Measurements from ENCODE around the gene STON2. TPM values are rescaled to one million over a fixed set of nuclear protein-coding genes. Genes with fewer than 3 reads are reported as not detected.

The STON2 gene
- total RNA-seq, 1 experiment from 2014 or later = 0.36 TPM

DNA sequence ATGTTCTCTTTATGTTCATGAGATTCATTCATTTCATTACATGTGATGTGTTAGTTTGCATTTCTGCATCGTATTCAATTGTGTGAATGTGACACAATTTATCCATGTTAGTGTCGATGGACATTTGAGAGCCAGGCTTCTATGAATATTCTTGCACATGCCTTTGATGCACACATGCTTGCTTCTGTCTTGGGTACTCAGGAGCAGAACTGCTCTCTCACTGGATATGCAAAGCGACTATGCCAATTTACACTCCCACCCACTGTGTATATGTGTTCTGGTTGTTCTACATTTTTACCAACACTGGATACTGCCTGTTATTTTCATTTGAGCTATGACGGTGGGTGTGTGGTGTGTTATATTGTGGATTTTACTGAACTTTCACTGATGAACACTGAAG, 95.1 kb downstream of the STON2 start:
- in situ Hi-C loops (cut with HindIII; ENCODE audit: low pct_unique_long_range_greater_than_20kb, low sequenced_read_pairs) (no loop called here), intact Hi-C loops (cut with micrococcal nuclease; ENCODE audit: unreplicated experiment) (no loop called here)
- Histone ChIP-seq H3K36me3 (ENCODE audit: control insufficient read depth, insufficient read depth, low read length) (no peaks in the 10 kb centered on the region), H3K9me3 (ENCODE audit: control insufficient read depth, insufficient read depth, low read depth, low read length) (no peaks in the 10 kb centered on the region), H3K4me3 (ENCODE audit: low read depth in 2 of 2, low read length in 2 of 2) (no peak overlapping the region), H3K4me1 (ENCODE audit: control insufficient read depth, insufficient read depth, low read length) (no peaks in the 10 kb centered on the region), H3K27ac (ENCODE audit: low read length) (no peak overlapping the region), H3K27me3 (ENCODE audit: control insufficient read depth, insufficient read depth, low read length) (no peaks in the 10 kb centered on the region)
- DNase-seq (ENCODE audit: low read depth, low spot score) = no peak
- ChIA-PET POLR2A (no interaction called here), CTCF (no interaction called here)
- TF ChIP-seq, protein P1, sequence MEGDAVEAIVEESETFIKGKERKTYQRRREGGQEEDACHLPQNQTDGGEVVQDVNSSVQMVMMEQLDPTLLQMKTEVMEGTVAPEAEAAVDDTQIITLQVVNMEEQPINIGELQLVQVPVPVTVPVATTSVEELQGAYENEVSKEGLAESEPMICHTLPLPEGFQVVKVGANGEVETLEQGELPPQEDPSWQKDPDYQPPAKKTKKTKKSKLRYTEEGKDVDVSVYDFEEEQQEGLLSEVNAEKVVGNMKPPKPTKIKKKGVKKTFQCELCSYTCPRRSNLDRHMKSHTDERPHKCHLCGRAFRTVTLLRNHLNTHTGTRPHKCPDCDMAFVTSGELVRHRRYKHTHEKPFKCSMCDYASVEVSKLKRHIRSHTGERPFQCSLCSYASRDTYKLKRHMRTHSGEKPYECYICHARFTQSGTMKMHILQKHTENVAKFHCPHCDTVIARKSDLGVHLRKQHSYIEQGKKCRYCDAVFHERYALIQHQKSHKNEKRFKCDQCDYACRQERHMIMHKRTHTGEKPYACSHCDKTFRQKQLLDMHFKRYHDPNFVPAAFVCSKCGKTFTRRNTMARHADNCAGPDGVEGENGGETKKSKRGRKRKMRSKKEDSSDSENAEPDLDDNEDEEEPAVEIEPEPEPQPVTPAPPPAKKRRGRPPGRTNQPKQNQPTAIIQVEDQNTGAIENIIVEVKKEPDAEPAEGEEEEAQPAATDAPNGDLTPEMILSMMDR (IDR thresholded peaks at IDR 0.05) = no peak
- TF ChIP-seq, protein P2, sequence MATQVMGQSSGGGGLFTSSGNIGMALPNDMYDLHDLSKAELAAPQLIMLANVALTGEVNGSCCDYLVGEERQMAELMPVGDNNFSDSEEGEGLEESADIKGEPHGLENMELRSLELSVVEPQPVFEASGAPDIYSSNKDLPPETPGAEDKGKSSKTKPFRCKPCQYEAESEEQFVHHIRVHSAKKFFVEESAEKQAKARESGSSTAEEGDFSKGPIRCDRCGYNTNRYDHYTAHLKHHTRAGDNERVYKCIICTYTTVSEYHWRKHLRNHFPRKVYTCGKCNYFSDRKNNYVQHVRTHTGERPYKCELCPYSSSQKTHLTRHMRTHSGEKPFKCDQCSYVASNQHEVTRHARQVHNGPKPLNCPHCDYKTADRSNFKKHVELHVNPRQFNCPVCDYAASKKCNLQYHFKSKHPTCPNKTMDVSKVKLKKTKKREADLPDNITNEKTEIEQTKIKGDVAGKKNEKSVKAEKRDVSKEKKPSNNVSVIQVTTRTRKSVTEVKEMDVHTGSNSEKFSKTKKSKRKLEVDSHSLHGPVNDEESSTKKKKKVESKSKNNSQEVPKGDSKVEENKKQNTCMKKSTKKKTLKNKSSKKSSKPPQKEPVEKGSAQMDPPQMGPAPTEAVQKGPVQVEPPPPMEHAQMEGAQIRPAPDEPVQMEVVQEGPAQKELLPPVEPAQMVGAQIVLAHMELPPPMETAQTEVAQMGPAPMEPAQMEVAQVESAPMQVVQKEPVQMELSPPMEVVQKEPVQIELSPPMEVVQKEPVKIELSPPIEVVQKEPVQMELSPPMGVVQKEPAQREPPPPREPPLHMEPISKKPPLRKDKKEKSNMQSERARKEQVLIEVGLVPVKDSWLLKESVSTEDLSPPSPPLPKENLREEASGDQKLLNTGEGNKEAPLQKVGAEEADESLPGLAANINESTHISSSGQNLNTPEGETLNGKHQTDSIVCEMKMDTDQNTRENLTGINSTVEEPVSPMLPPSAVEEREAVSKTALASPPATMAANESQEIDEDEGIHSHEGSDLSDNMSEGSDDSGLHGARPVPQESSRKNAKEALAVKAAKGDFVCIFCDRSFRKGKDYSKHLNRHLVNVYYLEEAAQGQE (IDR thresholded peaks at IDR 0.05; ENCODE audit: insufficient read depth in 1 of 2, low read depth in 2 of 2, low read length in 1 of 2) = no peak
- TF ChIP-seq SIN3A (IDR thresholded peaks at IDR 0.05; ENCODE audit: borderline replicate concordance, insufficient read depth, low read depth, low read length) = no peak
- TF ChIP-seq TCF7L2 (IDR thresholded peaks at IDR 0.05; ENCODE audit: low read depth, low read length) = no peak
- no peak for TF ChIP-seq POLR2AphosphoS5 (IDR thresholded peaks at IDR 0.05; ENCODE audit: low read depth, low read length)
- BruUV-seq (replicated peaks) = no TSS peak
- no peak for ATAC-seq

DNA sequence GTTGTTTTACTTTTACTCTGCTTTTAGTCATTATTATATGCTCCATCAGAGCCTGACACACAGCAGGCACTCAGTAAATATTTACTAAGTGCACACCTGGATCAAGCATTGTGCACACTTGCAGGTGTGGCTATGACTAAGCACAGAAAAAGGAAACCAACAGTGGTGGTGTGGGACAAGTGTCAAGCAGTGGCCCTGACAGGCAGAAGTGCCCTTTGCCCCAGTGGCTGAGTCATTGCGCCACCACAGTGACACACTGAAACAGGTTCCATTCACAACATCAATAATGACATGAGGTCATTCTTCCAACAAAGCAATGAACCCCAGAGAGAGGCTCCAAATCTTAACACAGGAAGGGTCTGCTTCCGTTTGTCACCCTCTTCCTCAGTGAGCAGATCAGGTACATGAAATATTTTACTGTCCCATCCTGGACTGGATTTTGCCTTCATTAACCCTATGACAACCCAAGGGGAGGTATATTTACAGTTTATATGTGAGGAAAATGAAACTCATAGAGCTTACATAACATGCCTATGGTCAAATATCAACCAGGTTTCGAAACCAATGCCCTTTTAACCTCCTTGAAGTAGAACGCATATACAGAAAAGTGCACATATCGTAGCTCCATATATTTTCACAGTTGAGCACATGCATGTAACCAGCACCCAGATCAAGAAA, 96.7 kb downstream of the STON2 start:
- BruUV-seq (replicated peaks) = no TSS peak

More for the DNA sequence above, 96.7 kb downstream of the STON2 start:
- ChIA-PET POLR2A (no interaction called here), CTCF (no interaction called here)
- TF ChIP-seq, protein P1 (IDR thresholded peaks at IDR 0.05) = no peak
- TF ChIP-seq POLR2AphosphoS5 (IDR thresholded peaks at IDR 0.05; ENCODE audit: low read depth, low read length) = no peak
- TF ChIP-seq, protein P2 (IDR thresholded peaks at IDR 0.05; ENCODE audit: insufficient read depth in 1 of 2, low read depth in 2 of 2, low read length in 1 of 2) = no peak
- TF ChIP-seq SIN3A (IDR thresholded peaks at IDR 0.05; ENCODE audit: borderline replicate concordance, insufficient read depth, low read depth, low read length) = no peak
- no peak for TF ChIP-seq TCF7L2 (IDR thresholded peaks at IDR 0.05; ENCODE audit: low read depth, low read length)
- Histone ChIP-seq H3K4me1 (ENCODE audit: control insufficient read depth, insufficient read depth, low read length) (no peaks in the 10 kb centered on the region), H3K36me3 (ENCODE audit: control insufficient read depth, insufficient read depth, low read length) (no peaks in the 10 kb centered on the region), H3K4me3 (ENCODE audit: low read depth in 2 of 2, low read length in 2 of 2) (no peak overlapping the region), H3K9me3 (ENCODE audit: control insufficient read depth, insufficient read depth, low read depth, low read length) (no peaks in the 10 kb centered on the region), H3K27me3 (ENCODE audit: control insufficient read depth, insufficient read depth, low read length) (no peaks in the 10 kb centered on the region), H3K27ac (ENCODE audit: low read length) (no peak overlapping the region)
- intact Hi-C loops (cut with micrococcal nuclease; ENCODE audit: unreplicated experiment) = no loop called here
- DNase-seq (ENCODE audit: low read depth, low spot score) (no peak), ATAC-seq (no peak)
- in situ Hi-C loops (cut with HindIII; ENCODE audit: low pct_unique_long_range_greater_than_20kb, low sequenced_read_pairs) = no loop called here
